NAMALWA (cell line): Measurements from ENCODE around the gene MIS12.

Experiments used
- DNase-seq: peaks from one replicate; pipeline ENCODE4 v3.0.0-alpha.2; 2015; ENCODE audit warnings: low spot score

The MIS12 gene

GRCh38 chr17:5500247-5500588 is 13.9 kb downstream of the MIS12 start:
- no peak for DNase-seq

- DNase-seq = peak; percentile 45
These were observed 14.4 kb downstream of the MIS12 start for GRCh38 chr17:5500589-5501391.

GRCh38 chr17:5501685-5502084 is 15.3 kb downstream of the MIS12 start:
- no peak for DNase-seq

- DNase-seq = no peak
These were observed 16.2 kb downstream of the MIS12 start for GRCh38 chr17:5502552-5502951.

- DNase-seq = no peak
These were observed 19.9 kb downstream of the MIS12 start for GRCh38 chr17:5506307-5506706.

- no peak for DNase-seq
These were observed 22.4 kb downstream of the MIS12 start for GRCh38 chr17:5508810-5509209.

- no peak for DNase-seq
These were observed 23.1 kb downstream of the MIS12 start for GRCh38 chr17:5509482-5509881.

- no peak for DNase-seq
These were observed 24.4 kb downstream of the MIS12 start for GRCh38 chr17:5510771-5511170.

- DNase-seq = no peak
These were observed 25.2 kb downstream of the MIS12 start for GRCh38 chr17:5511401-5512225.

- no peak for DNase-seq
These were observed 27.3 kb downstream of the MIS12 start for GRCh38 chr17:5513628-5514027.

GRCh38 chr17:5514976-5515375 is 28.6 kb downstream of the MIS12 start:
- no peak for DNase-seq

- DNase-seq = no peak
These were observed 29.9 kb downstream of the MIS12 start for GRCh38 chr17:5516060-5516792.

- DNase-seq = no peak
These were observed 36.1 kb downstream of the MIS12 start for GRCh38 chr17:5522476-5522875.

GRCh38 chr17:5523249-5523648 is 36.9 kb downstream of the MIS12 start:
- DNase-seq = no peak

- DNase-seq = peak; percentile 18
These were observed 40.6 kb downstream of the MIS12 start for GRCh38 chr17:5526821-5527598.

GRCh38 chr17:5527601-5528250 is 41.4 kb downstream of the MIS12 start:
- DNase-seq = no peak

GRCh38 chr17:5530265-5531084 is 44.1 kb downstream of the MIS12 start:
- DNase-seq = no peak

GRCh38 chr17:5531085-5531418 is 44.7 kb downstream of the MIS12 start:
- DNase-seq = no peak

- no peak for DNase-seq
These were observed 46.2 kb downstream of the MIS12 start for GRCh38 chr17:5532581-5532980.

- DNase-seq = no peak
These were observed 47.3 kb downstream of the MIS12 start for GRCh38 chr17:5533486-5534315.
